GM08714 (cell line): ENCODE measurements around the gene LIN37.

Experiments
- H3K4me3 ChIP-seq: fragments of 200-500 bp; sonication (Bioruptor generic); 2 replicates; pipeline ENCODE4 v1.5.1; 2014; ENCODE audit warnings: mild to moderate bottlenecking, low read length, inconsistent platforms
- ZNF274 ChIP-seq: IDR thresholded peaks from 2 replicates; pipeline ENCODE4 v1.6.1; 2012; ENCODE audit warnings: mild to moderate bottlenecking, low read depth, low read length

LIN37 gene

GRCh38 chr19:35797663-35798062 lies 49.3 kb downstream of the LIN37 start:
- TF ChIP-seq ZNF274, result no peak
- H3K4me3 ChIP-seq, result no peak overlapping the region

GRCh38 chr19:35801828-35802227 lies 53.5 kb downstream of the LIN37 start:
- no peak overlapping the region for H3K4me3 ChIP-seq
- TF ChIP-seq ZNF274, result no peak
